Medulla oblongata (tissue), 1 donor: Measurements from ENCODE around the gene LRBA.
"Not testable (repeated sequence)": the region's sequence is repeated elsewhere in the genome, so short reads cannot be mapped to it uniquely, and the experiment has no call there.

Source experiments
- DNase-seq: peaks from one replicate; pipeline ENCODE4 v3.0.0-alpha.2; 2015; ENCODE audit errors: extremely low spot score

The LRBA gene

DNA sequence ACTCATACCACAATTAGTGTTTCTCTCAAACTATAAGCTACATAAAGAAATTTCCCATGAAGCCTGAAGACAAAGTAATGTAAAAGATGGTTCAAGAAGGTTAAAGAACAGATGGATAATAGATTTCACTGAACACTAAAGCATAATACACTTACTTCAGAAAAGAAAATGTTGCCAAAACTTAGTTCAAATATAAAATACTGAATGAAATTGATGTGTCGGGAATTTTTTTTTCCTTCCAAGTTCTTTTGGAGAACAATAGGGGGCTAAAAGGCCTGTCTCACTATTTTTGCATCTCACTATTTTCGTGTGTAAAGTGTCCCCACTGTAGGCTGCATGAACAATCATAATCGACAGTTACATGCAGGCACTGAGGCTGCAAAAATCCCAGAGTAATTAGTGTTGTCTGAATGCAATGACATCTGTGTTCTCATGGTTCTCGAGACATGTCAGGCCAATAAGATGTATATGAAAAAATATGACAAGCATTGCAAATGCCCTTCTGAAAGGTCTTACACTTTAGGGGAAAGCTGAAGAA, 445.0 kb downstream of the LRBA start:
- no peak for DNase-seq

GRCh38 chr4:150569384-150569987, 445.6 kb downstream of the LRBA start:
- no peak for DNase-seq

GRCh38 chr4:150567070-150567469, 448.0 kb downstream of the LRBA start:
- no peak for DNase-seq

DNA sequence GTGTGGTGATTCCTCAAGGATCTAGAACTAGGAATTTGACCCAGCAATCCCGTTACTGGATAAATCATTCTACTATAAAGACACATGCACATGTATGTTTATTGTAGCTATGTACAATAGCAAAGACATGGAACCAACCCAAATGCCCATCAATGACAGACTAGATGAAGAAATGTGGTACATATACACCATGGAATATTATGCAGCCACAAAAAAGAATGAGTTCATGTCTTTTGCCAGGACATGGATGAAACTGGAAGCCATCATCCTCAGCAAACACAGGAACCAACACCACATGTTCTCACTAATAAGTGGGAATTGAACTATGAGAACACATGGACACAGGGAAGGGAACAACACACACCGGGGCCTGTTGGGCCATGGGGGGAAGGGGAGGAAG, 450.1 kb downstream of the LRBA start:
- not testable (repeated sequence) for DNase-seq

DNA sequence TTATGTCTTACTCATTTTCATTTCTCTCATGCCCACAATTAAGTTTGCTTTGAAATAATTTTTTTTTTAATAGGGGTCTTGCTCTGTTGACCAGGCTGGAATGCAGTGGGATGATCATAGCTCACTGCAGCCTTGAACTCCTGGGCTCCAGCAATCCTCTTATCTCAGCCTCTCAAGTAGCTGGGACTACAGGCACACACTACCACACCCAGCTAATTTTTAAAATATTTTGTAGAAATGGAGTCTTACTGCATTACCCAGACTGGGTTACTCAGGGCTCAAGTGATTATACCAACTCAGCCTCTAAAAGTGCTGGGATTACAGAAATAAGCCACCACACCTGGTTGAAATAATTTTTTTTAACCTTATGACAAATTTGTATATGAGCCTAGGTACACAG, 452.3 kb downstream of the LRBA start:
- DNase-seq: no peak

- DNase-seq: no peak
Measured at GRCh38 chr4:150562250-150562649, 452.8 kb downstream of the LRBA start.

DNA sequence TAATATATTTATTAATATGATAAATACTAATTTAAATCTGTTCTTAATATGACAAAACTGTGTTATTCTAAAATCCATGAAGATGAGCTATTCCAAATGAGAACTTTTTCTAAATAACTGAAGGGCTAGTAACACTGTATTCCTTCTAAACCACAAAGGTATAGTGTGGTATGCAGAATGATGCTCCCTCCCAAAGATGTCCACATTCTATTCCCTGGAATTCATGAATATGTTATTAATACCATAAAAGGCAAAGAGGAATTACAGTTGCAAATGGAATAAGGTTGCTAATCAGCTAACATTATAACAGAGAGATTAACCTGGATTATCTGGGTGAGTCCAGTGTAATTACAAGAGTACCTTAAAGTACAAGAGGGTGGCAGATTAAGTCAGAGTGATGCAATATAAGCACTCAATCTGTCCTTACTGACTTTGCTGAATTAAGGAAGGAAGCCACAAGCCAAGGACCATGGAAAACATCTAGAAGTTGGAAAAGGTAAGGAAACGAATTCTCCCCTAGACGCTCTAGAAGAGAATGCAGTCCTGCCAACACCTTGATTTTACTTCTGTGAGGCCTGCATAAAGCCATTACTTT, 453.8 kb downstream of the LRBA start:
- DNase-seq: no peak

GRCh38 chr4:150557811-150558210, 457.3 kb downstream of the LRBA start:
- DNase-seq: not testable (repeated sequence)

DNA sequence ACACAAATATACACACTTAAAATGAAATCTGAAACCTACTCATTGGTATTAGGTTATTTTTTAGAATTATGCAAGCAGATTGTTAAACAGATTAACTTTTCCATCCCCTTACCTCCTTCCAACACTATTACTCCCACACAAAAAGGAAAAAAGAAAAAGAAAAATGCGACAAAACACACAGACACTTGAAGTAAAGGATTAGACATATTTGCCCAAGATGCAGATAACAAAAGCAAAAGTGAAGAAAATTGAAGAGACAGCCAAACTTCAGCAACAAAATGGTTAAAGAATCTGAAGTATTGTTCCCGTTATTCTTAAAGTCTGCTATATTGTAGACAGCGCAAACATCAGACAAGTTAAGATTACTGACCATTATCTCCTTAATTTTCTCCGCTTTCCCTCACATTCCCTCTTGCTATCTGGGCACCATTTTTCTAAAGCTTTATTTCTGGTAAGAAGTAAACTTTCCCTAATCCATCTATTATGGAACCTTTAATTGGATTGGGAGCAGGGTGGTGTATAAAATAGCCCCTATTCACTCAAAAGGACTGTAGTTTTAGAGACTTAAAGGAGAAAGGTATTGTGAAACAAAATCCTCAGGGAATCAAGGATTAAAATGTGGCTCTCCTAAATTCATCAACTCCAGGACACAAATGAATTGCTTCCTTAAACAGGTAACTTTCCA, 467.8 kb downstream of the LRBA start:
- no peak for DNase-seq

- DNase-seq: no peak
Measured at GRCh38 chr4:150546286-150546685, 468.8 kb downstream of the LRBA start.

DNA sequence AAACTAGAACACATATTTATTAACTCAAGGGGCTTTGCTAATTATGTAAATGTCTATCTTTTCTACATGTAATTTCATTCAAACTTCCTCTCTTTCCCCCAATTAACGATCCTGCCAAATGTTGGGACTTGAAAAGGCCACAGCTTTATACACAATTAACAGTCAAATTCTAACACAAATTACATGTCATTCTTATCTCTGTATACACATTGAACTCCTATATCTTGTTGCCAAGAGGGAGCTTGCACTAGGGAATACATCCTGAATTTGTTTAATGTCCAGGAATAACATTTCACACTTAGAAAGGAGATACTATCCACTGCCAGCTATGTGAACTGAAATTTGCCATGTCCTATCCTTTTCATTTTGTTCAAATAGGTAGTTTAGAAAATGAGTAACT, 472.0 kb downstream of the LRBA start:
- DNase-seq: no peak

- no peak for DNase-seq
Measured at GRCh38 chr4:150541681-150542080, 473.4 kb downstream of the LRBA start.

- DNase-seq: no peak
Measured at GRCh38 chr4:150540959-150541360, 474.1 kb downstream of the LRBA start.

- no peak for DNase-seq
Measured at GRCh38 chr4:150540536-150540935, 474.5 kb downstream of the LRBA start.

GRCh38 chr4:150537911-150538310, 477.2 kb downstream of the LRBA start:
- DNase-seq: not testable (repeated sequence)

DNA sequence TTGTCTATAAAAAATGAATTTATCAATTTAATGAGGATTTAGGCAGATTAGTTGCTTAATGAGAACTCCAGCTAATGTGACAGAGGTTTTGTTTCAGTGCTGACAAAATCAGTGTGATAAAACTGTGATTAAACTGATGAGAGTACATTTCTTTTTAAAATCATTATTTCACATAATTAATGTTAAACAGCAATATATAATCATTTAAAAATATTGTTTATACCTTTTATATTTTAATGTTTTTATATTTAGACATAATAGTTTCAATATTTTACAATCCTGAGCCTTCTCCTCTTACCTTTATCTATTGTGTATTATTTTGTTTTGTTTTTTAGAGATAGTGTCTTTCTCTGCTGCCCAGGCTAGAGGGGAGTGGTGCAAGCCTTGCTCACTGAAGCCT, 480.3 kb downstream of the LRBA start:
- DNase-seq: no peak

- no peak for DNase-seq
Measured at GRCh38 chr4:150533673-150534072, 481.4 kb downstream of the LRBA start.

DNA sequence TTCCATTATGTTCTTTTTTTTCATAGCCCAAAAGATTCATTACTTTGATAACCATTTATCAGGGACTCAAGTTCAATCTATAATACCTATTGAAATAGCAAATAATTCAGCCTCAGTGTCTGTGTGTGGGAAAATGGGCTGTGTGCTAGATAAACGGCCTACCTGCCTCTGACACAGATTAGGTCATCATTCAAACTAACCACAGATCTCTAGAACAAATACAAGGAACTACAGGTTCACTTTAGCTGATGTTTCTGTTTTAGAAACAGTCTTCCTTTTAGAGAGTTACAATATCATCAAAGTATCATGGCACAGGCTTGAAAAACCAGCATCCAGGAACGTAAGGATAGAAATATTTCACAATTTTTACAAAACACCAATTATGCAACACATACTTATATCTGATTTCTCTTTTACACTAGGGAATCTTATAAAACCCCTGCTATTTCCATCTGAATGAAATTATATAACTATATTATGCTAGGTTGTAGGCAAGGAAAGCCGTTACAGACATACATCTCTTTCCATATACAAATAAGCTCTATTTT, 489.7 kb downstream of the LRBA start:
- DNase-seq: no peak

DNA sequence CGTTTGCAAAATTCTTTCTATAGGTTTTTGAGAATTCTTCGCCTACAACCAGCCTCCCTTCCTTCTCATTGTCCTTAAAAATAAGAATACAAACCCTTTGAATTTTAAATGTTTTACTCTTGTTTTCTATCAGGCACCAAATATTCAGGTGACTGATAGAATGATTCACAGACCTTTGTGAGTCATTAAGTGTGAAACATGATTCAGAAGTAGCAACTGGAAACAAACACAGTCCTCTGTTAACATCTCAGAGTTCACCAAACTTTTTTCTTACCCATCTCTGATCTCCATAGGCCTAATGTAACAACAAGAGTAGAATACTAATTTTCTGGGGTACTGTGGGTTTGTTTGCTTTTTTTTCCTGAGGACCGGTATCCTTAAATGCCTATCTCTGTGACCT, 496.5 kb downstream of the LRBA start:
- DNase-seq: no peak

- no peak for DNase-seq
Measured at GRCh38 chr4:150515135-150515534, 499.9 kb downstream of the LRBA start.

GRCh38 chr4:150514709-150515108, 500.4 kb downstream of the LRBA start:
- no peak for DNase-seq

DNA sequence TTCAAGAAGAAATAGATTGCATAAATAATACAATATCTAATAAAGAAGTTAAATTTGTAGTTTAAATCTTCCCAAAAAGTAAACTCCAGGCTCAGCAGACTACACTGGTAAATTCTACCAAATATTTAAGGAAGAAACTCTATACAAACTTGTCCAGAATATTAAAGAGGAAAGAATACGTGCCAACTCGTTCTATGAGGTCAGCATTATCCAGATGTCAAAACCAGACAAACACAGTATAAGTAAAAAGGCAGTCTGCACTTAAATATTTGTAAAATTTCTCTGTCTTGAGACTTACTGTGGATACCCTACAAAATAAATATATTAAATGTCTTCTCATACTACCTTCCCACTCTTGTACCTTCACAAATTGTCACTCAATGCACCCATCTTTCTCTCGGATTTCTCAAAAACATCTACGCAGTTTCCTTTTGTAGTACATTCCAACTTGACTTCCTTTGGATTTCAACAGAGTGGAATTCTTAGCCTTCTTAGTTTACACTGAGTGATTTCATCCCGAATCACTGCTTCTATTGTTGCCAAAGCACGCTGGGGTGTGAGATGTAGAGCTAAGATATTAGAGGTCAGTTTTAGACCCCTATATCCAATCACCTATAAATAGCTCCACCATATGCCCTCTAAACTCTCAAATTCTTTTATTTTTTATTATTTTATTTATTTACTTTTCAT, 504.8 kb downstream of the LRBA start:
- no peak for DNase-seq
